NT2/D1 (cell line): Measurements from ENCODE around the gene ERBB4.

Source experiments
- DNase-seq: peaks from one replicate; pipeline ENCODE4 v3.0.0-alpha.2; 2011; ENCODE audit warnings: low read depth, low spot score
- H3K27me3 ChIP-seq: 2 replicates; pipeline ENCODE4 v1.6.0; 2011; ENCODE audit warnings: mild to moderate bottlenecking; ENCODE audit not compliant: insufficient read length, insufficient read depth
- H3K36me3 ChIP-seq: 2 replicates; pipeline ENCODE4 v1.6.1; 2011; ENCODE audit warnings: mild to moderate bottlenecking, low read length, mixed read lengths; ENCODE audit not compliant: insufficient read depth, insufficient read length
- H3K4me1 ChIP-seq: 2 replicates; pipeline ENCODE4 v1.5.1; 2011; ENCODE audit not compliant: insufficient read depth, insufficient read length
- H3K4me3 ChIP-seq: 2 replicates; pipeline ENCODE4 v1.5.1; 2011; ENCODE audit warnings: low read depth; ENCODE audit not compliant: insufficient read length
- H3K9ac ChIP-seq: 2 replicates; pipeline ENCODE4 v1.6.0; 2011; ENCODE audit warnings: low read depth; ENCODE audit not compliant: insufficient read length
- H3K9me3 ChIP-seq: 2 replicates; pipeline ENCODE4 v1.5.1; 2011; ENCODE audit warnings: mild to moderate bottlenecking, low read length; ENCODE audit not compliant: insufficient read depth
- SUZ12 ChIP-seq: IDR thresholded peaks from 2 replicates; pipeline ENCODE4 v1.6.1; 2011; ENCODE audit not compliant: insufficient read length, insufficient read depth; ENCODE audit errors: extremely low read depth
- YY1 ChIP-seq: IDR thresholded peaks from 2 replicates; pipeline ENCODE4 v1.6.1; 2011; ENCODE audit not compliant: insufficient read length, insufficient read depth
- ZNF274 ChIP-seq: IDR thresholded peaks from 2 replicates; pipeline ENCODE4 v1.6.1; 2011; ENCODE audit warnings: mild to moderate bottlenecking, low read depth, low read length

ERBB4 gene

DNA sequence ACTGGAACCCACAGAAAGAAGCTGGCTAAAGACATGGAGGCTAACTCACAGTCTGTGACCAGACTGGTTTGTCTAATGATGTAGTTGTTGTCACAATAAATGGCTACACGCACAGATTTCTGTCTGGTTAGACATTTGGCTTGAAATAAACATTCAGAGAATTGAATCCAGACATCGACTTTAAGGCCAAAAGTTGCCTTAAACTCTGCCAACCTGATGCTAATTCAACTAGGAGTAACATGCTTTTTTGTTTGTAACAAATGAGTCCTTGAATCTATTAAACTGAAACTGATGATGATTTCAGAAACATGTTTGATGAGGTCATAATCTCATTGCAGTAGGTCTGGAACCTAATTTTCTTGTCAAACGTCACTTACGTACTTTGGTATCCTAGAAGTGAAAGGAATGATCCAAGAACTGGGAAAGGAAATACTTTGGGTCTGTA, 123.8 kb downstream of the ERBB4 start:
- TF ChIP-seq SUZ12 (no peak), YY1 (no peak), ZNF274 (no peak)
- no peak for DNase-seq

DNA sequence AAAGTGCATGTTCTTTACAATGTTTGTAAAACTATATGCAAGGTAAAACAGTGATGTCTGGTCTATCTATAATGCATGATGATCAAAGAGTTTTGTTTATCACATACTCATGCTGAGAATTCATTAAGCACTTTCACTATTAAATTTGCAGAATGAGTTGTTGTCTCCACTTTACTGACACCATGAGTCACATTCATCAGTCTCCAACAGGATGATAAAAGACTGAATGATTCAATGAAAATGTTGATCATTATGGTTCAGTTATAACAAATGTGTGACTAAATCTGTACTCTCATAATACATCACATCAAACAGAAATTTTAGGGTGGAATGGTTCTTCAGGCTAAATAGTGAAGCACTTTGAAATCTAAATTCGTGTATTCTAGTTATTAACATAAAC, 129.0 kb downstream of the ERBB4 start:
- H3K36me3 ChIP-seq, result no peaks in the 10 kb centered on the region
- no peaks in the 10 kb centered on the region for H3K27me3 ChIP-seq
- TF ChIP-seq SUZ12 (no peak), YY1 (no peak), ZNF274 (no peak)
- no peak overlapping the region for H3K9ac ChIP-seq
- no peak overlapping the region for H3K4me3 ChIP-seq
- no peaks in the 10 kb centered on the region for H3K4me1 ChIP-seq
- H3K9me3 ChIP-seq, result no peaks in the 10 kb centered on the region
- DNase-seq, result no peak

More for the DNA sequence above, 123.8 kb downstream of the ERBB4 start:
- H3K4me1 ChIP-seq, result no peaks in the 10 kb centered on the region
- no peak overlapping the region for H3K9ac ChIP-seq
- H3K36me3 ChIP-seq, result no peaks in the 10 kb centered on the region
- no peaks in the 10 kb centered on the region for H3K9me3 ChIP-seq
- H3K4me3 ChIP-seq, result no peak overlapping the region
- no peaks in the 10 kb centered on the region for H3K27me3 ChIP-seq

DNA sequence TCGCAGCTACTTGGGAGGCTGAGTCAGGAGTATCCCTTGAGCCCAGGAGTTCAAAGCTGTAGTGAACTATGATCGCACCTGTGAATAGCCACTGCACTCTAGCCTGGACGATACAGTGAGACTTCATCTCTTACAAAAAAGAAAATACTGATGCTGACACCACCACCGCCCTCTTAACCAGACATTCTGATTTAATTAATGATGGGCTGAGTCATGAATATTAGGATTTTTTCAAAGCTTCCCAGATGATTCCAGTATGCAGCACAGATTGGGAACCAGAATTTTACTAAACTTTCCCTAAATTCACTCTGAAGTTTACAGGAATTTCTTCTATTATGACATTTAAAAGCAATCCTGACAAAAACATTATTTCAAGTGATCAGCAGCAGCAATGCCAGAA, 130.1 kb downstream of the ERBB4 start:
- DNase-seq, result no peak
- H3K9ac ChIP-seq, result no peak overlapping the region
- TF ChIP-seq YY1 (no peak), SUZ12 (no peak), ZNF274 (no peak)
- H3K9me3 ChIP-seq, result no peaks in the 10 kb centered on the region
- no peak overlapping the region for H3K4me3 ChIP-seq
- no peaks in the 10 kb centered on the region for H3K36me3 ChIP-seq
- no peaks in the 10 kb centered on the region for H3K4me1 ChIP-seq
- H3K27me3 ChIP-seq, result no peaks in the 10 kb centered on the region

DNA sequence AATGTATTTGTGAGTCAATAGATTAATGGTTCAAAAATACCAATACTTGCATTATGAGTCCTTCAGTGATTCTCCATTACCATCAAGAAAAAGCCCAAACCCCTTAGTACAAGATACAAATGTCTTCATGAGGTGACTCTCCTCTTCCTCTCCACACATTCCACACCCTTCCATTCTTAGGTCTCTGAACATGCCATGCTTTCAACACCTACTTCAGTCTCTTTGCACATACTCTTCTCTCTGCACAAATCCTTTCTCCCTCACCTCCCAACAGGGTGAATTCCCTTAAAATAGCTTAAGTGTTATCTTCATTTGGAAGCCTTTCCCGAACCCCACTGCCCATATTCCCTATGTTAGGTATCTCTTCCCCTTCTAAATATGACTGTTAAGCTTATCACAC, 131.9 kb downstream of the ERBB4 start:
- no peak for DNase-seq
- Histone ChIP-seq H3K36me3 (no peaks in the 10 kb centered on the region), H3K4me3 (no peak overlapping the region), H3K27me3 (no peaks in the 10 kb centered on the region), H3K4me1 (no peaks in the 10 kb centered on the region), H3K9ac (no peak overlapping the region), H3K9me3 (no peaks in the 10 kb centered on the region)
- TF ChIP-seq ZNF274, result no peak
- TF ChIP-seq SUZ12, result no peak
- TF ChIP-seq YY1, result no peak

DNA sequence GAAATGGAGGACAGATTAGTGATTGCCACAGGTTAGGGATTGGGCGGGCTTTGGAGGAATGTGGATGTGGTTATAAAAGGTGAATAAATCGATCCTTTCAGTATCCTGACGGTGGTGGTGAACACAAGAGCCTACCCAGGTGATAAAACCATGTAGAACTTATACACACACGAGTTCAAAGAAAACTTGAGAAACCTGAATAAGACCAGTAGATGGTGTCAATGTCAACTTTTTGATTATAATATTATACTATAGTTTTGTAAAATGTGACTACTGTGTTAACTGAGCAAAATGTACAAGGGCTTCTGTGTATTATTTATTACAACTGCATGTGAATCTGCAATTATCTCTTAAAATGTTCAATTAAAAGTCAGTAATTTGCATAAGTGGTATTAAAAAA, 136.3 kb downstream of the ERBB4 start:
- DNase-seq, result no peak
- Histone ChIP-seq H3K9me3 (no peaks in the 10 kb centered on the region), H3K4me1 (no peaks in the 10 kb centered on the region), H3K27me3 (no peaks in the 10 kb centered on the region), H3K9ac (no peak overlapping the region), H3K36me3 (no peaks in the 10 kb centered on the region), H3K4me3 (no peak overlapping the region)
- TF ChIP-seq SUZ12, result no peak
- no peak for TF ChIP-seq ZNF274
- no peak for TF ChIP-seq YY1

- Histone ChIP-seq H3K36me3 (no peaks in the 10 kb centered on the region), H3K9me3 (no peaks in the 10 kb centered on the region), H3K4me3 (no peak overlapping the region), H3K9ac (no peak overlapping the region), H3K4me1 (no peaks in the 10 kb centered on the region), H3K27me3 (no peaks in the 10 kb centered on the region)
- TF ChIP-seq YY1 (no peak), SUZ12 (no peak), ZNF274 (no peak)
- no peak for DNase-seq
Observed at GRCh38 chr2:212398316-212398715, 140.3 kb downstream of the ERBB4 start.

DNA sequence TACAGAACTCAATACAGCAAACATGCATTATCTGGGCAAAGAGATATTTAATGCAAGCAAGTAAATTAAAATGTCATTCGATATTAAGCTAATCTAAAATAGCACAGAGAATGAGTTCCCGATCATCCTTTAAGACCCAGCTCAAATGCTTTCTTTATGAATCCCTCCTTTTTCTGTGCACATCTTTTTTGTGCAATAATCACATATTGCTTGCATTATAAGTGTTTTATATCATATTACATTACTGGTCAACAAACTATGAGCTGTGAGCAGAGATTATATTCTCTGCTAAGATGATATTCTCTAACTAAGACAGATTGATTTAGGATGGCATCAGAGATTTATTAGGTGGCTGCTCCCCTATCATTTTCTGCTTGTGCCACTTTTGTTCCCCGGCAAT, 146.1 kb downstream of the ERBB4 start:
- Histone ChIP-seq H3K4me3 (no peak overlapping the region), H3K9me3 (no peaks in the 10 kb centered on the region), H3K27me3 (no peaks in the 10 kb centered on the region), H3K36me3 (no peaks in the 10 kb centered on the region), H3K4me1 (no peaks in the 10 kb centered on the region), H3K9ac (no peak overlapping the region)
- no peak for DNase-seq
- TF ChIP-seq YY1 (no peak), SUZ12 (no peak), ZNF274 (no peak)

GRCh38 chr2:212392043-212392442, 146.6 kb downstream of the ERBB4 start:
- TF ChIP-seq ZNF274 (no peak), SUZ12 (no peak), YY1 (no peak)
- Histone ChIP-seq H3K36me3 (no peaks in the 10 kb centered on the region), H3K4me1 (no peaks in the 10 kb centered on the region), H3K9ac (no peak overlapping the region), H3K27me3 (no peaks in the 10 kb centered on the region), H3K9me3 (no peaks in the 10 kb centered on the region), H3K4me3 (no peak overlapping the region)
- no peak for DNase-seq
